SKM-1 treated with dmso at 0.1 percent for 144 hours (cell line): ENCODE results near the gene IL36A.

Source experiments
- DNase-seq: peaks from one replicate; lab custom pipeline; 2025; ENCODE audit not compliant: unreplicated experiment; lab: John Stamatoyannopoulos, UW

The IL36A gene

GRCh38 chr2:113005030-113005509, at the start of gene IL36A:
Gene IL36A, plus strand, starts transcription at chr2:113005459. Its CDS starts 413 bp downstream, at chr2:113005872.
- DNase-seq = no peak

GRCh38 chr2:112957511-112957910, 47.7 kb upstream of the IL36A start:
- DNase-seq = no peak

GRCh38 chr2:112958428-112959108, 46.7 kb upstream of the IL36A start:
- peak; percentile 74 for DNase-seq

- DNase-seq = no peak
Measured at GRCh38 chr2:112959109-112959812, 46.0 kb upstream of the IL36A start.

- no peak for DNase-seq
Measured at GRCh38 chr2:112960230-112960825, 44.9 kb upstream of the IL36A start.

GRCh38 chr2:112962308-112963175, 42.7 kb upstream of the IL36A start:
- DNase-seq = no peak

- no peak for DNase-seq
Measured at GRCh38 chr2:112967023-112967422, 38.2 kb upstream of the IL36A start.

GRCh38 chr2:112972423-112973086, 32.7 kb upstream of the IL36A start:
- no peak for DNase-seq

- DNase-seq = no peak
Measured at GRCh38 chr2:112973156-112973555, 32.1 kb upstream of the IL36A start.

- DNase-seq = no peak
Measured at GRCh38 chr2:112977559-112978056, 27.7 kb upstream of the IL36A start, which contains the start of gene IL36G. Gene IL36G, plus strand, starts transcription at chr2:112978006. Its CDS starts 633 bp downstream, at chr2:112978639.

GRCh38 chr2:112979731-112980130, 25.5 kb upstream of the IL36A start:
- DNase-seq = no peak

GRCh38 chr2:112980537-112980936, 24.7 kb upstream of the IL36A start:
- DNase-seq = no peak

- DNase-seq = no peak
Measured at GRCh38 chr2:112985090-112985489, 20.2 kb upstream of the IL36A start.

- DNase-seq = no peak
Measured at GRCh38 chr2:112989611-112990010, 15.6 kb upstream of the IL36A start.

- no peak for DNase-seq
Measured at GRCh38 chr2:112993831-112994230, 11.4 kb upstream of the IL36A start.

GRCh38 chr2:112994648-112995047, 10.6 kb upstream of the IL36A start:
- no peak for DNase-seq

- no peak for DNase-seq
Measured at GRCh38 chr2:112995346-112995920, 9.8 kb upstream of the IL36A start.

- no peak for DNase-seq
Measured at GRCh38 chr2:112996635-112997034, 8.6 kb upstream of the IL36A start.

GRCh38 chr2:112997151-112997550, 8.1 kb upstream of the IL36A start:
- no peak for DNase-seq

- no peak for DNase-seq
Measured at GRCh38 chr2:113000436-113000835, 4.8 kb upstream of the IL36A start.
